Skeletal muscle tissue (tissue), 4 donors: ENCODE data around the gene NOTCH3. TPM values are rescaled to one million over a fixed set of nuclear protein-coding genes. Genes with fewer than 3 reads are reported as not detected.

ENCODE experiments used
- H3K27ac ChIP-seq: one replicate; pipeline ENCODE4 v1.7.0; 2013; ENCODE audit warnings: mild to moderate bottlenecking, low read depth, low read length, inconsistent platforms
- H3K27me3 ChIP-seq, 3 donors: one replicate each; pipeline ENCODE4 v1.7.0; 2013; ENCODE audit warnings: low read length in 3 of 3; ENCODE audit not compliant: control insufficient read depth in 3 of 3, insufficient read depth in 3 of 3
- H3K36me3 ChIP-seq, 3 donors: one replicate each; pipeline ENCODE4 v1.7.0; 2013; ENCODE audit warnings: low read length in 3 of 3; ENCODE audit not compliant: control insufficient read depth in 3 of 3, insufficient read depth in 3 of 3
- H3K4me1 ChIP-seq, 3 donors: one replicate each; pipeline ENCODE4 v1.7.0; 2013; ENCODE audit warnings: low read length in 3 of 3, mild to moderate bottlenecking in 3 of 3; ENCODE audit not compliant: control insufficient read depth in 3 of 3, insufficient read depth in 3 of 3
- H3K4me3 ChIP-seq, 3 donors: one replicate each; pipeline ENCODE4 v1.7.0; 2013; ENCODE audit warnings: low read length in 3 of 3
- H3K9ac ChIP-seq, 3 donors: one replicate each; pipeline ENCODE4 v1.7.0; 2013; ENCODE audit warnings: low read length in 3 of 3, mild to moderate bottlenecking in 3 of 3, moderate library complexity in 2 of 3, low read depth in 1 of 3
- H3K9me3 ChIP-seq, 3 donors: one replicate each; pipeline ENCODE4 v1.7.0; 2013; ENCODE audit warnings: low read length in 3 of 3; ENCODE audit not compliant: control insufficient read depth in 3 of 3
- total RNA-seq: library from RNA; depleted of rRNA; stranded (reverse); fragments of >200 nt; gene quantifications from one replicate; pipeline ENCODE4 v1.2.3, GENCODE V29; 2014
- donor health status: Osteomylitis.

Gene NOTCH3
- total RNA-seq, 1 donor from 2014 or later = 77.8 TPM

- H3K4me3 ChIP-seq = no peak overlapping the region
- H3K36me3 ChIP-seq = peaks cover 0 to 6% (median 4%) of the 10 kb centered on the region in 3 donors
Observed at GRCh38 chr19:15173746-15174404, 26.9 kb downstream of the NOTCH3 start.

GRCh38 chr19:15170345-15170744 lies 30.4 kb downstream of the NOTCH3 start:
- Histone ChIP-seq H3K4me1 (no peaks in the 10 kb centered on the region), H3K27ac (no peak overlapping the region), H3K36me3 (peaks cover 6 to 17% (median 11%) of the 10 kb centered on the region in 3 donors), H3K27me3 (no peaks in the 10 kb centered on the region), H3K9me3 (peaks cover 7 to 12% (median 11%) of the 10 kb centered on the region in 3 donors), H3K4me3 (no peak overlapping the region), H3K9ac (no peak overlapping the region)

More at GRCh38 chr19:15173746-15174404, 26.9 kb downstream of the NOTCH3 start:
- no peaks in the 10 kb centered on the region for H3K9me3 ChIP-seq
- H3K27ac ChIP-seq = no peak overlapping the region
- no peak overlapping the region for H3K9ac ChIP-seq
- peaks cover 3 to 4% (median 4%) of the 10 kb centered on the region in 3 donors for H3K4me1 ChIP-seq
- H3K27me3 ChIP-seq = peaks cover 4 to 9% (median 6%) of the 10 kb centered on the region in 3 donors

- H3K4me1 ChIP-seq = no peaks in the 10 kb centered on the region
- H3K4me3 ChIP-seq = no peak overlapping the region
- no peak overlapping the region for H3K27ac ChIP-seq
- H3K36me3 ChIP-seq = peaks cover 12 to 19% (median 14%) of the 10 kb centered on the region in 3 donors
- peaks cover 12 to 17% (median 13%) of the 10 kb centered on the region in 3 donors for H3K9me3 ChIP-seq
- no peaks in the 10 kb centered on the region for H3K27me3 ChIP-seq
- H3K9ac ChIP-seq = no peak overlapping the region
Observed at GRCh38 chr19:15169541-15170285, 31.1 kb downstream of the NOTCH3 start.

GRCh38 chr19:15166700-15167099 lies 34.1 kb downstream of the NOTCH3 start:
- H3K9me3 ChIP-seq = peaks cover 12 to 17% (median 13%) of the 10 kb centered on the region in 3 donors
- no peaks in the 10 kb centered on the region for H3K4me1 ChIP-seq
- no peak overlapping the region for H3K27ac ChIP-seq
- no peaks in the 10 kb centered on the region for H3K27me3 ChIP-seq
- no peak overlapping the region for H3K9ac ChIP-seq
- peaks cover 12 to 23% (median 13%) of the 10 kb centered on the region in 3 donors for H3K36me3 ChIP-seq
- no peak overlapping the region for H3K4me3 ChIP-seq

- no peaks in the 10 kb centered on the region for H3K4me1 ChIP-seq
- H3K4me3 ChIP-seq = no peak overlapping the region
- peaks cover 8 to 13% (median 11%) of the 10 kb centered on the region in 3 donors for H3K36me3 ChIP-seq
- peaks cover 8 to 18% (median 13%) of the 10 kb centered on the region in 3 donors for H3K9me3 ChIP-seq
- H3K27me3 ChIP-seq = no peaks in the 10 kb centered on the region
- H3K27ac ChIP-seq = no peak overlapping the region
- no peak overlapping the region for H3K9ac ChIP-seq
Observed at GRCh38 chr19:15161028-15161984, 39.5 kb downstream of the NOTCH3 start.

GRCh38 chr19:15159251-15159650 lies 41.5 kb downstream of the NOTCH3 start:
- Histone ChIP-seq H3K36me3 (peaks cover 0 to 4% (median 0%) of the 10 kb centered on the region in 3 donors), H3K27me3 (no peaks in the 10 kb centered on the region), H3K9me3 (peaks cover 0 to 5% (median 0%) of the 10 kb centered on the region in 3 donors), H3K4me1 (no peaks in the 10 kb centered on the region), H3K9ac (no peak overlapping the region), H3K27ac (no peak overlapping the region), H3K4me3 (no peak overlapping the region)

- no peaks in the 10 kb centered on the region for H3K27me3 ChIP-seq
- H3K36me3 ChIP-seq = no peaks in the 10 kb centered on the region
- peaks cover 0 to 6% (median 0%) of the 10 kb centered on the region in 3 donors for H3K9me3 ChIP-seq
- no peak overlapping the region for H3K9ac ChIP-seq
- no peak overlapping the region for H3K4me3 ChIP-seq
- H3K27ac ChIP-seq = no peak overlapping the region
- no peaks in the 10 kb centered on the region for H3K4me1 ChIP-seq
Observed at GRCh38 chr19:15156391-15156790, 44.4 kb downstream of the NOTCH3 start.

- Histone ChIP-seq H3K9me3 (peaks cover 0 to 6% (median 0%) of the 10 kb centered on the region in 3 donors), H3K27me3 (no peaks in the 10 kb centered on the region), H3K9ac (no peak overlapping the region), H3K27ac (no peak overlapping the region), H3K4me1 (no peaks in the 10 kb centered on the region), H3K4me3 (no peak overlapping the region), H3K36me3 (no peaks in the 10 kb centered on the region)
Observed at GRCh38 chr19:15155296-15155695, 45.5 kb downstream of the NOTCH3 start.

- Histone ChIP-seq H3K9ac (no peak overlapping the region), H3K27ac (no peak overlapping the region), H3K4me3 (no peak overlapping the region), H3K36me3 (no peaks in the 10 kb centered on the region), H3K27me3 (no peaks in the 10 kb centered on the region), H3K4me1 (no peaks in the 10 kb centered on the region), H3K9me3 (peaks cover 0 to 2% (median 0%) of the 10 kb centered on the region in 3 donors)
Observed at GRCh38 chr19:15154002-15154612, 46.7 kb downstream of the NOTCH3 start.
